Activated CD8-positive, alpha-beta memory T cell treated with anti-CD3 and anti-CD28 coated beads, Interleukin-2, amount 50 U/mL, for 24 hours (primary cell): Measurements from ENCODE around the gene PLCL2.

Experiments
- DNase-seq: peaks from one replicate; pipeline ENCODE4 v3.0.0-alpha.2; 2020; ENCODE audit errors: extremely low read depth

Gene PLCL2

DNA sequence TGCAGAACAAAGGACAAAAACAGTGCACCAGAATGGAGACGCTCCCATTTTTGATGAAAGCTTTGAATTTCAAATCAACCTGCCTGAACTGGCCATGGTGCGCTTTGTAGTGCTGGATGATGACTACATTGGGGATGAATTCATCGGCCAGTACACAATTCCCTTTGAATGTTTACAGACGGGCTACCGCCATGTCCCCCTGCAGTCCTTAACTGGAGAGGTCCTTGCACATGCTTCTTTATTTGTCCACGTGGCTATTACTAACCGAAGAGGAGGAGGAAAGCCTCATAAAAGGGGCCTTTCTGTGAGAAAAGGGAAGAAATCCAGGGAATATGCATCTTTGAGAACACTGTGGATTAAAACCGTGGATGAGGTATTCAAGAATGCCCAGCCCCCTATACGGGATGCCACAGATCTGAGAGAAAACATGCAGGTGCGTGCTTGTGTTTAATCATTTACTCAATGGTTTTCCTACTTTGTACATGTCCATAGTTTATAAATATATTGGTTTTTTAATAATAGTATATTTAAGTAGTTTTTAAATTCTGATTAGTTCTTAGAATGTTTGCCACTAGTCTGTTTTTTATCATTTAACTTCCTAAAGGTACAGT is 127.1 kb downstream of the PLCL2 start:
- no peak for DNase-seq

DNA sequence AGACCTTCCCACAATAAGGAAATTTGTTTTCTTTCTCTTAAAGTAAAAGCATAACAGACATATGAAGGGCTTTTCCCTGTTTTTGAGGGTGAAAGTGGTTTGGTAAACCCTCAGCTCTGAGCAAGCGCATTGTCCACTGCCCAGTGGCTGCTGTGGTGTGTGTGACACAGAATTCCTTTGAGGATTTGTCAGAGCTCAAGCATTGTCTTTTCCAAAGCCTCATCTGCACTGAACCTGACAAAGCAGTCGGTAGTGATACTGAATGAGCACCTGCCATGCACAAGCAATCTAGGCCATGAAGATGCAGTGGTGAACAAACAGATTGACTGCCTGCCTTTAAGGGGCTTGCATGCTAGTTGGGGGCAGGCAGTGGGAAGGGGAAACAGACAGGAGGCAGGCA is 128.3 kb downstream of the PLCL2 start:
- no peak for DNase-seq

DNA sequence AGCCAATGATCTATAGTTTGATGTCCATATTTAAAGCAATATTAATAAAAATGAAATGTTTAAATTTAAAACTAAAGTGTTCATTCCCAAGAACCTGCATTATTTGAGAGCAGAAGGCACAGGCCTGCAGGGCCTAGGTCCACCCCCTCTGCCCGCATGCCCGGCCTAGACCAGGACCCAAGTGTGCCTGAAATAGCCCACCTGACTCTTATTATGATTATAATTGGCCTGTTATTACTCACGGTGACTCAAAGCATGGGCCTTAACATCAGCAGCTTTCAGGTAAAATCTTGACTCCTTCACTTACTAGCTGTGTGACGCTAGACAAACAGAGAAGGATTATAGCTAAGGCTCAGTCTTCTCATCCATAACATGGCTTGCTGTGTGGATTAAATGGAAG is 128.8 kb downstream of the PLCL2 start:
- no peak for DNase-seq

DNA sequence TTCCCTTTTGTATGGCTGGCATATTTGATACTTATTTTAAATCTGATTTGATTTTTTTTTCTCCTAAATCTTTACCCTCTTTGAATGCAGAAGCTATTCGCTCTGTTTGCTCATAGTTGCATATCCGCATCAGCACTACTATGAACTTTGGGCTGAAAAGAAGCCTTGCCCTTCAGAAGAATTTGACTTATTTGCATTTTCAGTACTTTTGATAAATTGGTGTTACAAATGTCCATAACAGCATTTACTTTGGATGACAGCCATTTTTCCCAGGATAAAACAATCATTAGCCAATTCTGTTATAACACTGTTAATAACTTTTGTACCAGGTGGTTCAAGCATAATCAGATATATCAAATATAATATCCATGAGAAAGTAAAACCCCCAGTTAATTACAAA is 129.5 kb downstream of the PLCL2 start:
- DNase-seq = no peak

DNA sequence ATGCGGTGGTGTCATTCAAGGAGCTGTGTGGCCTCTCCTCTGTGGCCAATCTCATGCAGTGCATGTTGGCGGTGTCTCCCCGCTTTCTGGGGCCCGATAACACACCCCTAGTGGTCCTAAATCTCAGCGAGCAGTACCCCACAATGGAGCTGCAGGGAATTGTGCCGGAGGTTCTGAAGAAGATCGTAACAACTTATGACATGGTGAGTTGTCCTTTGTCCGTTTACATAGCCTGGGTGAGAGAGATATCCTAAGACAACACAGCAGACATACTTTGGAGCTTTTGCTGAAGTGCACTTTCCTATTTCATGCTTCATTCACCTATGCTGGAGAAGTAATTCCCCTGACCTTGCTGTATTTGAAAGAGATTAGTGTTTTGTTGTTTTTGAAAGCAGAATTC is 130.0 kb downstream of the PLCL2 start:
- no peak for DNase-seq

DNA sequence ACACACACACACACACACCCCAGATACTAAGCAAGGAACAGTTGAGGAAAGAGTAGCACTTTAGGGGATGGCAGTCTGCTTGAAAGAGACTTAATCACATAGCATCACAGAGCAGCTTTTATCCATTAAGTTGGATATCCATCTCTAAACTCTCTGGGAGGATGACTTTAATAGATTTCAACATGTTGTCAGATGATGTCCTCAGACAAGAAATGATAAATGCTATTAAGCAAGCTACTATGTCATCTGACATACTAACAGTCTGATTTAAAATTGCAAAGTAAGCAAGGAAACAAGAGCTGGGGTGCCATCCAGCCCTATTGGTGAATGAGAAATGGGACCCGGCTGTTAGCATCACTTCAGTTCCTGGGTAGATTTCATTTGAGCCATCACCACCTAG is 136.9 kb downstream of the PLCL2 start:
- DNase-seq = no peak

DNA sequence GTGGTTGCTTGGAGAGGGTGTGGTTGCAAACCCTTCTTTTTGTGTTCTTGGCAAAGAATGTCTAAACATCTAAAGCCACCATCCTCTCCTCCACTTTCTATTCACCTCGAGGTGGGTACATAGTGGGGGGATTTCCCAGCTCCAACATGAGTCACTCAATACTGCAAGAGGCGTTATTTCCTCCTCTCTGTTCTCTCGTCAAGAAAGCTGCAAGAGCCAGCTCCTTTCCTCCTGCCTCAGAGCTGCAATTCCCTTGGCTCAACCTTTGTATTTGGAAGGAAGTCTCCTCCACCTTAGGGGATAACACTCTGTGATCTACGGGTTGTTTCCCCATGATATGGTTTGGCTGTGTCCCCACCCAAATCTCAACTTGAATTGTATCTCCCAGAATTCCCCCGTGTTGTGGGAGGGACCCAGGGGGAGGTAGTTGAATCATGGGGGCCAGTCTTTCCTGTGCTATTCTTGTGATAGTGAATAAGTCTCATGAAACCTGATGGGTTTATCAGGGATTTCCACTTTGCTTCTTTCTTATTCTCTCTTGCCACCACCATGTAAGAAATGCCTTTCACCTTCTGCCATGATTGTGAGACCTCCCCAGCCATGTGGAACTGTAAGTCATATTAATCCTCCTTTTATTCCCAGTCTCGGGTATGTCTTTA is 138.4 kb downstream of the PLCL2 start:
- peak; percentile 30 for DNase-seq

DNA sequence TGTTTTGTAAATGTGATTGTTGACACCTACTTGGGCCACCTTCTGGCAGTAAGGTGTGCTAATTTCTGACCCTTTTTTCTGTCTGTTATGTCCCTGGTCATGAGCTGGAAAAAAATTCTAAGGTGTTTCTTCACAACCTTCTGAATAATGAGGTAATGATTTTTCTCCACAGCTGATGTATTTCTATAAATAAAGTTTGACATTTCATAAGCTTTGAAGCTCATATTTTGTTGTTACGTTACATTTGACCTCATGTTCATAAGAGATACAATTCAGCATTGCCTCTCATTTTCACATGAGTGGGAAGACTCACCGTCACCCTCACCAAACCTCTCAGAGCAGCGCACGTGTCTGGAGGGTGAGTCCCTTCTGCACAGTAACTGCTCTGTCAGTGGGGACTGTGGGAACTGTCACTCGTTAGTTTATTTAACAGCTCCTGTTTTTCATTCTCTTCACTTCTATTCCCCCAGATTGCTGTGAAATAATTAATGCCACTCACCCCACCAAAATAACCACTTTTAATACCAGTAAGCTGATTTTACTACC is 140.9 kb downstream of the PLCL2 start:
- DNase-seq = no peak

DNA sequence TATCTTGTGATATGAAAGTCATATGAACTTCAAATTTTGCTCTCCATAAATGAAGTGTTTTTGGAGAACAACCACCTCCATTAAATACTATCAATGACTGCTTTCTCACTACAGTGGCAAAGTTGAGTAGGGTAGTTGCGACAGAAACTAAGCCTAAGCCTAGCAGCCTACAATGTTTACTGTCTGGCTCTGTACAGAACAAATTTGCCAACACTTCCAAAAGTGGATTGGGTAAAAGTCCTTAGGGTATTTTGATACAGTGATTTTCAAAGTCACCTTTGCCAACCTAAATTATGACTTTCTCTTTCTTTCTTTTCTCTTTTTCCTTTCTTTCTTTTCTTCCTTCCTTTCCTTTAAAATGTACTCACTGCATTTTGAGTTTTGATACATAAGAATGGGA is 142.6 kb downstream of the PLCL2 start:
- no peak for DNase-seq

DNA sequence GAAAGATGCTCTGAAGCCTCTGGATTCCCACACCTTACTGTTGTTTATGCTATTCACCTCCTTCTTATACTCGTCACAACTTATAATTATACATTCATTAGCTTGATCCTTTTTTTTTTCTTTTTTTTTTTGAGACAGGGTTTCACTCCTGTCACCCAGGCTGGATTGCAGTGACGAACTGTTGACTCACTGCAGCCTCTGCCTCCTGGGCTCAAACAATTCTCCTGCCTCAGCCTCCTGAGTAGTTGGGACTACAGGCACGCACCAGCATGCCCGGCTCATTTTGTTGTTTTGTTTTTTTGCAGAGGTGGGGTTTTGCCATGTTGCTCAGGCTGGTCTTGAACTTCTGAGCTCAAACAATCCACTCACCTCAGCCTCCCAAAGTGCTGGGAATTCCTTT is 143.6 kb downstream of the PLCL2 start:
- no peak for DNase-seq

DNA sequence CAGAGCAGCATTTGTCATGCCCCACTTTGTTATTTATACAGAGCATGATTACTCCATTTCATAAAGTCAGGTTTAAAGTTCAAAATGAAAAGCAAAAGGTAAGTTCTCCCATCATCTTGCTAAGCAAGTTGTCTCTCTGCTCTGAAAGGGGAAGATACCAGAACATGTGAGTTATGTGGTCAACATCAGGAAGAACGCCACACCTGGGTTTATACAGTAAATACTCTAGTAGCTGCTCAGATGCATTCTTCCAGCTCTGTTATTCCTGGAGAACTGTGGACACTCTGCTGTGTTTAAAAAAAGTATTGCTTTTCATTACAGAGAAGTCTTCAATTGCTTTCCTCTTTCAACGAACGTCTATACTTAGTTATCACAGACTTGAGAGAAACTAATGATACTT is 145.7 kb downstream of the PLCL2 start:
- DNase-seq = no peak

DNA sequence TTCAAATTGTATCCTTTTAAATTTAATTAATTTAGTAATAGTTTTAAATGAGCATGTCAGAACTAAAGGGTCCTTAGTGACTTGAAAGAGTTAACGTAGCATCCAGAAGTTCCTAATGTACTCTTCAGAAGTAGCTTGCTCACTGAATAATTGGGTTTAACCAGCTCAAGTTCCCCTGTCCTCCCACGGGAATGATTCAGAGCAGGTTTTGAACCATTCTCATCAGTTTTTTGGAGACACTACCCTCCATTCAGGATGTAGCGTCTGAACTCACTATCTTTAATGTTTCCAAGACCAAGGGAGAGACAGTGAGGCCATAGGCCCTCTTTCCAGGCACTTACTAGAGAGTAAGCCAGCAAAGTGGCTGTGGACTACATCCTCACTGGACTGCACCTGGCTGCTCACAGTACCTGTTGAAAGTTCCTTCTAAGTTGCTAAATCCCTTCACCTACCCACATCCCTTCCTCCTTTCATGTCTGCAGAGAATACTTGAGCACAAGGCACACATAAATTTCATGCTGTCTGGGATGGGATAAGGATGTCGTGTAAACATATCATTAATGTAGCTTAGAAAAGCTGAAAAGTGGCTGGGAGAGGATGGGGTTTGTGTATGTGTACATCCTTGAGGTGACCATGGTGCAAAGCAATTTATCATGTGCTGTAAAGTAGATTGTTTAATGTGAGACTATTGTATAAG is 146.3 kb downstream of the PLCL2 start:
- no peak for DNase-seq

DNA sequence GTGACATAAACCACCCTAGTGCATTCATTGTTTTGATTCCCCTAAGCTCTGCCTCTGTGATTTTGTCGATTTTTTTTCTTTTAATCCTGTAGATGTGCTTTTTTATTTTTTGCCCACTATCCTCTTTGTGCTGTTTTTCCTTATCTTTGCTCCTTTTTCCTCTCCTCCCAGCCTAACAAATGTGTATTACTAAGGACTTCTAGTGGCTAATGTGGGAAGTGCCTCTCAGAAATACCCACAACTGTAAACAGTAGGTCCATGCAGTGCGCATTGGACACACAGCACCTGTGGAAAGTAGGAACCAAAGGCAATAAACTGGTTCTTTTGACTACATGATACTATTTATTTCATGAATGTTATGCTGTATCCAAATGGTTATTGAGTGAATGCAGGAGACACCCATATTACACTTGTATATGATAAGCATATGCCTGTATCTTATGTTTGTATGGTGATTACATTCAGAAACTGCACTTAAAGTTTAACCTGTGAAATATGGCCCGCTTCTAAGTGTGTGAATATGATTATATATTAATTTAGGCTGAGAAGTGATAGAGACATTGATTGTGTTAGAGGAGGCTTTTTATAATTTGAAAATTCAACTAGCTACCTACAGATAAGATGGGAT is 147.8 kb downstream of the PLCL2 start:
- DNase-seq = no peak

DNA sequence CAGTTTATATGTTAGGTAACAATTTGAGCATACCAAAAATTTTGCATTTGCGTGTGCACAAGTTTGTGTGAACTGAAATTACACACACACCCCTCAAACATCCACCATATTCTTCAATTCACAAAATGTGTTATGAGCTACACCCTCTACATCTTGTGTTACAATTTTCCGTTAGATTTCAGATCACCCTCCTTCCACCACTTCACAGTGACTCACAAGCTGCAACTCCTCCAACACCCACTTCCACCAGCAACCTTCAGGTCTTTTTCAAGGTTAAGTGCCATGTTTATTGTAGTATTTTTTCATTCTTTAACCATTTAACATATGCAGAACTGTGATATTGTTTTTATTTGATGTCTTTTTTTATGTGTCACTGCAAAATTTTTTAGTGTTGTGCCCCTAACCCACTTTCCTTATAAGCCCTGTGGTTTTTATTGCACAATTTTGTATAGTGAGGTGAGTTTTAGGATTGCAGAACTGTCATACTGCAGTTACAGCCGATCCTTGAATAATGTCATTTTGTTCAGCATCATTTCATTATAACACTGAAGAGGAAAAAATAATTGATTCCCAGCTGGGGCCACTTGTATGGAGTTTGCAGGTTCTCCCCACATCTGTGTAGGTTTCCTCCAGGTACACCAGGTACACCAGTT is 148.9 kb downstream of the PLCL2 start:
- no peak for DNase-seq

DNA sequence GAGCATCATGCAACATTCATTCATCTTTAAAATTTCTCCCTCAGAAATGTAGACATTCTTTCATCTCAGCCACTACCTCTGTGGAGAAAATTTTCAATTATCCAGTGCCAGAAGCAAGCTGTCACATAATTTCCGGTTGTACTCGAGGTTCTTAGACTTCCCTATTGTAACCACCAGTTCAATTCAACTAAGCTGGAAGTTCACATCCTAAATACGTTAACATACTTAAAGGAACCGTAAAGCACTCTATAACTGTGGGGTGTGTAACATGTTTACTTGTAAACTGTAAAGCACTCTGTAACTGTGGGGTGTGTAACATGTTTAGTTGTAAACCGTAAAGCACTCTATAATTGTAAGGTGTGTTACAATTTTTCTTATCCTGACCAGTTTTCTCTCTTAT is 150.3 kb downstream of the PLCL2 start:
- DNase-seq = no peak

DNA sequence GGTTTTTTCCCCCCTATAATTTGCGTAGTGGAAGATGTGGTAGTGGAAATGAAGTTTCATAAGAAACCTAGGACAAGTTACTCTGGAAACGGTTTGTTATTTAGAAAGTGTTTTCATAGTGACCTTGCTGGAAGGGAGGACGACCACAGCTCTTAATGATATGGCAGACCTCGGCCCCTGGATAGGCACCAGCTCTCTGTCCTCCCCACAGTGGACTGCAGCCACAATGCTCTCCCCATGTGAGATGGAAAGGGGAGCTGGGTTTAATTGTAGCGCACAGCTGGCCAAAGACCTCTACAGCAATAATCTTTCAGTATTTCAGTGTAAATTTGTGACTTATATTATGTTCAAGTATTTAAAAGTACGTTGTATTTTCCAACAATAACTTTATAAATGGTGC is 151.2 kb downstream of the PLCL2 start:
- no peak for DNase-seq

DNA sequence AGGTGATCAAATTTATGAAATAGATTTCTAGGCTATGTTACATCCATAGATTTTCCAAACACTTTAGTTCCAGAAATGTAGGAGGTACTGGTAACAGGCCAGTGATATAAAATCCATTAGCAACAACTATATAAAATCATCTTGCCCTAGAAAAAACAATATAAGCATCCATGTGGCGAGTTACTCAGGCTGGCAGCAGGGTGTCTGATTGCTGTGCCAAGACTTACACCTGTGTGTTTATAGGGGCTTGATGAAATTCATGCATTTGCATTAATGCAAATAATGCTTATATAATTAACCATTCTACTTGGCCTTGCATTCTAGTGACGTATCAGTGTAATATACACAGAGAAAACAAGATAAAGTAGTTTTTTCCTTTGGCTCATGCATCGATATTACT is 153.4 kb downstream of the PLCL2 start:
- no peak for DNase-seq

DNA sequence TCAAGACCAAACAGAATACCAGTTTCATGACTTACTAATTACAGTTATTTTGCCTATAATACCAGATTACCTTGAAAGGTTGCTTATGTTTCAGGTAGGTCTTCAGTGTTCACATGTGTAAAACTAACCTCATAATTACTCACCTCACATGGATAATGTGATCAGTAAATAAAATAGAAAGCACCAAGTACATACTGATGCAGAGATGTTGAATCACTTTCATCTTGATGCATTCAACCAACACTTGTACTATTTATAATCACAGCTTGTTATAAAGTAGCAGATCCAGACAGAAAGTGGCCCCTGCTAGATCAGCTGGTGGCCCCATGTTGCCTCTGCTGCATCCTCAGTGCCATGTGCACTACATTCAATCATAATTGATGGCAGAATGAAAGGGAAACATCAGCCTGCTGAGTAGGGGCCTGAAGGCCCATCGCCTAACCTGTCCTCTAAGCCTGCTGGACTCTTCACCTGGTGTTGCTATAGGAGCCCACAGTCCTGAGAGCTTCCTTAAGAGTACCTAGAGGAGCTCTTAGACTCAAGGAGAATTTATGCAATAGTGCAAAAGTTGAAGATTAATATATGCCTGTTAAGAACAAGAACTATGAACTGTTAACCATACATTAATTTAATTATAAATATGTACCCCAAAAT is 154.3 kb downstream of the PLCL2 start:
- no peak for DNase-seq

DNA sequence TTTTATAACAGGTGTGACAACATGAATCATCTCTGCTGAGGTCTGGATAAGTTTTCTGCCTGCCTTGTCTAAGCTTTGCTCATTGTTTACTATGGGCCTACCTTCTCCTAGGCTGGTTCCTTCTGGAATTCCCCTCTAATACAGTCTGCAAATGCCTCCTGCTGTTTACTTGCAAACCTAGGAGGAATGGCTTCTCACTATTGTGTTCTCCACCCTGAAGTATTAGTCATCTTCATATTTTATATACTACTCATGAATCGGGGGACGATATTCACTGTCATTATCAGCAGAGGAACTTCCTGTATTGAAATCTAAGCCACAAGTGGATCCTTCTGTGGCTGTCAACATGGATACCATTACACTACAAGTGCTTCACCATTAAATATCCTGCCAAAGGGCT is 154.8 kb downstream of the PLCL2 start:
- no peak for DNase-seq

DNA sequence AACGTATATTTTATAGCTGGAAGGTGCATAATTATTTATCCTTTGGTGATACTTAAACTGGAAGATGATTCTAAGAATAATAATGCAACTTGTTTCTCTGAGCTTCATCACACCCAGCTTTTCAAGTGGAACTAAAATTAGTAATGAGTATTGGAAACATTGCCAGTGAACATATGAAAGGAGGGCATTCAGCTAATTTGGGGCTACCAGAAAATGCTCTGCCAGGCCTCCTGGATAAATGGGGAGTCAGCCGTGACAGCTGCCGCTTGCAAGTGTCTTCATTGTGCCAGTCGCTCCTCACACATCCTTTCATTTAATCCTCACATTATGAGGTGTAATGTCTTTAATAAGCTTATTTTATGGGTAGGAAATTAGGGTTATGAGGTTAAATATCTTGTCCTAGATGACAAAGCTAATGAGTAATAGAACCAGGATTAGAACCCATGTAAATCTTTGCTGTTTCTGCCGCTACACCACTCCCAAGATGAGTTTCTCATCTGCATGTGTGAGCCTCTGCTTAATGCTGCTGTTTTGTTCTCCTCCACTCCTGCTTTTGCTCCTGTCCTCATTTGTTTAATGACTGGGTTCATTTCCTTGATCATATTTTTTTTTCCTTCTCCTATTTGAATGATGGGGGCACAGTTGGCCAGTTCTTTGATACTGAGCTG is 155.7 kb downstream of the PLCL2 start:
- DNase-seq = no peak

DNA sequence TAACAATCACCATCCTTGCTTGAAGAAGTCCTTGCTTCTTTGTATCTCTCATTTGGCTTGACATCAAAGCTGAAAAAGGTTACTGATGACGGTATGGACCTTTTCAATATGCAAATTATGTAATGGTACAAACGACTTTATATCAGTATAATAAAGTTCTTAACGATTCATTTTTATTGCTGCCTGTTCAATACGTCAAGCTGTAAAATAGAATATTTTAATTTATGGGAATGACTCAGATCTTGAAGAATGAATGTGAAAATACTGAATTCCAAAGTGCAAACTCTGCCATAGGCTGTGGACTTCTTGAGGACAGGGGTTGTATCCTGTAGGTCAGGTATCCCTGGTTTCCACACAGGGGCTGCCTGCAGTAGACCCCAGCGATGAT is 156.2 kb downstream of the PLCL2 start:
- DNase-seq = no peak
